Neutrophil (primary cell): ENCODE measurements around the gene CNNM4.
"Not testable (repeated sequence)": the region's sequence is repeated elsewhere in the genome, so short reads cannot be mapped to it uniquely, and the experiment has no call there.

Experiments
- H3K27ac ChIP-seq: fragments of 200-600 bp; sonication (generic); 2 replicates; pipeline ENCODE4 v1.5.1; 2016; ENCODE audit warnings: mild to moderate bottlenecking, moderate library complexity
- H3K27me3 ChIP-seq: fragments of 200-600 bp; sonication (generic); 2 replicates; pipeline ENCODE4 v1.6.0; 2016; ENCODE audit warnings: mild to moderate bottlenecking
- H3K36me3 ChIP-seq: fragments of 200-600 bp; sonication (generic); 2 replicates; pipeline ENCODE4 v1.5.1; 2017
- H3K4me1 ChIP-seq, 2 experiments: fragments of 200-600 bp in 1 of 2; sonication (generic) in 1 of 2; 1 replicate in 1 of 2; 2 replicates in 1 of 2; pipeline versions ENCODE4 v1.5.1 to v1.6.1; 2013 to 2016; ENCODE audit warnings: low read depth in 1 of 2, low read length in 1 of 2, mild to moderate bottlenecking in 1 of 2, moderate library complexity in 1 of 2; ENCODE audit not compliant: control insufficient read depth in 1 of 2, insufficient read depth in 1 of 2
- H3K4me3 ChIP-seq, 2 experiments: fragments of 200-600 bp in 1 of 2; sonication (generic) in 1 of 2; 1 replicate in 1 of 2; 2 replicates in 1 of 2; pipeline ENCODE4 v1.5.1; 2013 to 2016; ENCODE audit warnings: low read depth in 1 of 2, low read length in 1 of 2, mild to moderate bottlenecking in 1 of 2, moderate library complexity in 1 of 2
- H3K9me3 ChIP-seq: fragments of 200-600 bp; sonication (generic); 2 replicates; pipeline ENCODE4 v1.5.1; 2016
- CTCF ChIP-seq: fragments of 200-600 bp; sonication (generic); IDR thresholded peaks from 2 replicates; pipeline ENCODE4 v1.5.1; 2016; ENCODE audit warnings: antibody characterized with exemption

The CNNM4 gene

DNA sequence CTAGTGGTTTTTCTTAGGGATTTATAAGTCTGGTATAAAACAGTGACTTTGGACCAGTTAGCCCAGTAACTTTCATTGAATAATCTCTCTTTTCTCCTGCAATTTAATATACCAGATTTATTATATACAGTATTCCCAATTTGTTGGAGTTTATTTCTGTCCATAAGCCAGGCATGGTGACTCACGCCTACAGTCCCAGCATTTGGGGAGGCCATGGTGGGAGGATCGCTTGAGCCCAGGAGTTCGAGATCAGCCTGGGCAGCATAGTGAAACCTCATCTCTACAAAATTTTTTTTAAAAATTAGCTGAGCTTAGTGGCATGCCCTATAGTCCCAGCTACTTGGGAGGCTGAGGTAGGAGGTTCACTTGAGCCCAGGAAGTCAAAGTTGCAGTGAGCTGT is 26.7 kb downstream of the CNNM4 start:
- H3K27me3 ChIP-seq, result no peaks in the 10 kb centered on the region
- no peak overlapping the region for H3K4me3 ChIP-seq
- no peak overlapping the region for H3K27ac ChIP-seq

GRCh38 chr2:96788442-96789244 is 27.9 kb downstream of the CNNM4 start:
- H3K4me3 ChIP-seq, result no peak overlapping the region
- TF ChIP-seq CTCF, result no peak
- H3K36me3 ChIP-seq, result no peaks in the 10 kb centered on the region
- no peaks in the 10 kb centered on the region for H3K4me1 ChIP-seq
- H3K9me3 ChIP-seq, result no peaks in the 10 kb centered on the region
- H3K27ac ChIP-seq, result no peak overlapping the region
- H3K27me3 ChIP-seq, result no peaks in the 10 kb centered on the region

More for the DNA sequence above, 26.7 kb downstream of the CNNM4 start:
- Histone ChIP-seq H3K9me3 (no peaks in the 10 kb centered on the region), H3K4me1 (no peaks in the 10 kb centered on the region), H3K36me3 (no peaks in the 10 kb centered on the region)
- TF ChIP-seq CTCF, result no peak

DNA sequence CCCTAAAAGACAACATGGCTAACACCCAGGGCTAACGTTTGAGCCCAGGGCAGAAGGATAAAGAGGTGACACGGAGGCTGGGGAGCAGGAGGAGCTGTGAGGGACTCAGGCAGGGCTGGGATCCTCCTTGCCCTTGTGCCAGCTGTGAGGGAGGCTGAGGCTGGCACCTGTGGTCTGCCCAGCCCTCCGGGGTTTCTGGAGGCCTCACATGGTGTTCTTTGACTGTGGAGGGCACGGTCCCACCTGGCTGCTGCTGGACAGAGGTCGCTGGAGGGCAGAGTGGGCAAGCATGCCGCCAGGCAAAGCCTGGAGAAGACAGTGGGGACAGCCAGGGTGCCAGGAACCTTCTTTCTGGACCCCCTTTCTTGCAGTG is 28.5 kb downstream of the CNNM4 start:
- Histone ChIP-seq H3K9me3 (no peaks in the 10 kb centered on the region), H3K27ac (no peak overlapping the region), H3K36me3 (no peaks in the 10 kb centered on the region), H3K27me3 (no peaks in the 10 kb centered on the region), H3K4me1 (no peaks in the 10 kb centered on the region), H3K4me3 (no peak overlapping the region)
- TF ChIP-seq CTCF, result no peak

DNA sequence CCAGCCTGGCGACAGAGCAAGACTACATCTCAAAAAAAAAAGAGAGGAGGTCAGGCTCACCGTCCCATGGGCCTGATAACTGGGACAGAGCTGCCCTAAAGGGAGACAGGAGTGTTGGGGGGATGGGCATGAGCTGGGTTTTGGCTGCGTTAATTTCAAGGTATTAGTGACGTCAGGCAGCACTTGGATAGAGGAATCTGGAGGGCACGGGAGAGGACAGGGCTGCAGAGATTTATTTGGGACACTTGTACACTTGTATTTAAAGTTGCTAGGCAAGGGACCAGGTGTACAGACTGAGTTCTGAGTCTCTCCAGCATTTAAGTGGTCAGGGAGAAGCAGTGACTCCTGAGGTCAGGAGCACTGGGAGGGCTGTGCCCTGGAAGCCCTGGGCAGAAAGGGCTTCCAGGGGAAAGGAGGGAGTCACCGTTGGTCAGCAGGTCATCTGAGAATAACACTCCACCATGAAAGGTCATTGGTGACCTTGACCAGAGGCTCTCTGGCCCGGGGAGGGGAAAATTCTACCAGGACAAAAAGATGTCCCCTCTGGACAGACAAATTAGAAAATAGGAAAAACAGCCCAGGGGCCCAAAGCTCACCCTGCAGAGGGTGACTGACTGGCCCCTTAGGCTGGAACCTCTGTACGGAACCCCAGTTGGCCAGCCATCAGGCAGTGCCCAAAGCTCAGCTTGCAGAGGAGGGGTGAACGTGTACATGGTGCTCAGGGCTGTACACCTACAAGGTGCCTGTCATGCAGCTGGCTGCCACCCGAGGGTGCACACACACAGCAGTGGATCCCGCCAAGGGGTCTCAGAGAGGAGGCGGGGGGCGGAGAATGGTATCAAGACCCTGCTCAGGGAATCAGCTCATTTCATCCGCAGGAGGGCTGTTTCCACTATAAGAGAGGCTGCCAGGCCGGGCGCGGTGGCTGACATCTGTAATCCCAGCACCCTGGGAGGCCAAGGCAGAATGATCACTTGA is 32.4 kb downstream of the CNNM4 start:
- no peaks in the 10 kb centered on the region for H3K36me3 ChIP-seq
- no peaks in the 10 kb centered on the region for H3K9me3 ChIP-seq
- H3K4me1 ChIP-seq, result no peaks in the 10 kb centered on the region
- no peaks in the 10 kb centered on the region for H3K27me3 ChIP-seq
- no peak overlapping the region for H3K27ac ChIP-seq
- no peak for TF ChIP-seq CTCF
- H3K4me3 ChIP-seq, result no peak overlapping the region

GRCh38 chr2:96795076-96795475 is 34.4 kb downstream of the CNNM4 start:
- Histone ChIP-seq H3K36me3 (no peaks in the 10 kb centered on the region), H3K9me3 (no peaks in the 10 kb centered on the region), H3K27ac (no peak overlapping the region), H3K27me3 (no peaks in the 10 kb centered on the region), H3K4me1 (no peaks in the 10 kb centered on the region), H3K4me3 (no peak overlapping the region)
- no peak for TF ChIP-seq CTCF

DNA sequence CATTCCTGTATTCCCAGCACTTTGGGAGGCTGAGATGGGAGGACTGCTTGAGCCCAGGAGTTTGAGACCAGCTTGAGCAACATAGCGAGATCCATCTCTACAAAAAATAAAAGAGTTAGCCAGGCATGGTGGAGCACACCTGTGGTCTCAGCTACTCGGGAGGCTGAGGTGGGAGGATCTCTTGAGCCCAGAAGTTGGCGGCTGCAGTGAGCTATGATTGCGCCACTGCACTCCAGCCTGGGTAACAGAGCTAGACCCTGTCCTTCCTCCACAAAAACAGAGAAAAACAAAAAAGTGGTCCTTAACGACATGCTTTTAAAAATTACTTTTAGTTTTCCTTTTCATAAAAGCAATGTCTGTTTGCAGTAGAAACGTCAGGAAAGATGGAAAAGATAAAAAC is 35.8 kb downstream of the CNNM4 start:
- H3K4me3 ChIP-seq, H3K4me1 ChIP-seq, H3K36me3 ChIP-seq, H3K27ac ChIP-seq, H3K27me3 ChIP-seq, H3K9me3 ChIP-seq: not testable (repeated sequence)
